Measurements from ENCODE around the gene TSPAN18. TPM values are rescaled to one million over a fixed set of nuclear protein-coding genes. Genes with fewer than 3 reads are reported as not detected.

The TSPAN18 gene
- total and polyA plus RNA-seq, 2 of the 4 experiments (the other 2 are of a cell fraction) = 0.36 to 1.1 TPM

DNA sequence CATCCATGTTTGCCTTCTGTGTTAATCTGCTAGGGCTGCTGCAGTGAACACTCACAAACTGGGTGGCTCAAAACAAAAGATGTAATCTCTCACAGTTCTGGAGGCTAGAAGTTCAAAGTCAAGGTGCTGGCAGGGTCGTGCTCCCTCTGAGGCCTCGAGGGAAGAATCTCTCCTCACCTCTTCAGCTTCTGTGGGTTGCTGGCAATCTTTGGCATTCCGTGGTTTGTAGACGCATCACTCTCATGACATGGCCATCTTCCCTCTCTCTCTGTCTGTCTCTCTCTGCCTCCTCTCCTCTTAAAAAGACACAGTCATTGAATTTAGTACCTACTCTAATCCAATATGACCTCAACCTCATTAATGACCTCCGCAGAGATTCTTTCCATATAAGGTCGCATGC, 78.8 kb downstream of the TSPAN18 start:
- H4K8ac ChIP-seq (ENCODE audit: low read depth in 2 of 2, low read length in 2 of 2) = no peak overlapping the region
- no peak overlapping the region for H3K4me2 ChIP-seq (ENCODE audit: low read depth, low read length)
- CTCF ChIA-PET = no interaction called here
- no peak overlapping the region for H3K4ac ChIP-seq (ENCODE audit: low read depth, low read length)
- no peak overlapping the region for H2AK9ac ChIP-seq (replicated peaks; ENCODE audit: low read depth, low read length, poor library complexity)
- WGBS, 2 experiments (ENCODE audit: extremely low coverage in 2 of 2, insufficient read length in 1 of 2) = 17% methylated on average over 2 of the region's 6 CpGs; no CpG with 5 or more reads in 1 of the 2 experiments
- no peaks in the 10 kb centered on the region for H3K79me1 ChIP-seq (ENCODE audit: low read depth in 1 of 2, low read length in 2 of 2)
- no peaks in the 10 kb centered on the region for H3K36me3 ChIP-seq (ENCODE audit: control insufficient read depth, insufficient read depth, low read length)
- H3K23ac ChIP-seq (ENCODE audit: low read depth, low read length) = no peak overlapping the region
- DNase-seq (peak; percentile 25), ATAC-seq (ENCODE audit: low read depth) (peak; percentile 24; the same call in 1 of the 2 replicates)
- H3K9me3 ChIP-seq (ENCODE audit: control insufficient read depth, insufficient read depth, low read length) = no peaks in the 10 kb centered on the region
- H2AFZ ChIP-seq (replicated peaks; ENCODE audit: low read length, poor library complexity) = no peak overlapping the region
- H3K56ac ChIP-seq (ENCODE audit: extremely low read depth, insufficient read depth, low read length) = no peak overlapping the region
- no peak overlapping the region; the same call in 1 of the 2 replicates for H2AK5ac ChIP-seq (ENCODE audit: low read depth, low read length)
- no peak overlapping the region for H3K27ac ChIP-seq (ENCODE audit: insufficient read depth, low read length)
- H3K4me3 ChIP-seq (ENCODE audit: insufficient read depth, low read depth, low read length) = no peak overlapping the region
- no peaks in the 10 kb centered on the region for H4K20me1 ChIP-seq (ENCODE audit: insufficient read depth, low read length)
- no peaks in the 10 kb centered on the region for H3K9me1 ChIP-seq (ENCODE audit: insufficient read depth, low read length)
- intact Hi-C loops (cut with micrococcal nuclease) (no loop called here), dilution Hi-C loops (cut with HindIII; ENCODE audit: low sequenced_read_pairs, unreplicated experiment) (no loop called here), in situ Hi-C loops (cut with MboI; ENCODE audit: low sequenced_read_pairs) (no loop called here)
- POLR2A ChIA-PET (ENCODE audit: unreplicated experiment) = no interaction called here
- H2BK15ac ChIP-seq (ENCODE audit: low read depth, low read length) = no peak overlapping the region
- no peak overlapping the region for H3K9ac ChIP-seq (ENCODE audit: low read depth, low read length)
- peaks cover 12% of the 10 kb centered on the region; the same call in 1 of the 2 replicates for H3K4me1 ChIP-seq (ENCODE audit: control insufficient read depth, insufficient read depth, low read length)
- no peak overlapping the region for H3K14ac ChIP-seq (replicated peaks; ENCODE audit: low read depth, low read length)
- TF ChIP-seq MXI1 (IDR thresholded peaks at IDR 0.05; ENCODE audit: borderline replicate concordance, low read depth, low read length) (no peak), RCOR1 (IDR thresholded peaks at IDR 0.05; ENCODE audit: insufficient replicate concordance, low read length) (no peak), BHLHE40 (IDR thresholded peaks at IDR 0.05; ENCODE audit: low read depth, low read length) (no peak), RAD21 (IDR thresholded peaks at IDR 0.05; ENCODE audit: low read length) (no peak), RFX5 (IDR thresholded peaks at IDR 0.05; ENCODE audit: low read depth, low read length) (no peak), ELK1 (IDR thresholded peaks at IDR 0.05; ENCODE audit: borderline replicate concordance, low read depth, low read length) (no peak), FOS (IDR thresholded peaks at IDR 0.05; ENCODE audit: low read depth, low read length) (no peak), MAZ (IDR thresholded peaks at IDR 0.05; ENCODE audit: borderline replicate concordance, low read depth, low read length) (no peak), CHD1 (IDR thresholded peaks at IDR 0.05; ENCODE audit: low read depth, low read length) (no peak), SMC3 (IDR thresholded peaks at IDR 0.05; ENCODE audit: low read depth, low read length) (no peak), CEBPB (IDR thresholded peaks at IDR 0.05; ENCODE audit: low read depth, low read length) (no peak)
- TF ChIP-seq, protein P1, sequence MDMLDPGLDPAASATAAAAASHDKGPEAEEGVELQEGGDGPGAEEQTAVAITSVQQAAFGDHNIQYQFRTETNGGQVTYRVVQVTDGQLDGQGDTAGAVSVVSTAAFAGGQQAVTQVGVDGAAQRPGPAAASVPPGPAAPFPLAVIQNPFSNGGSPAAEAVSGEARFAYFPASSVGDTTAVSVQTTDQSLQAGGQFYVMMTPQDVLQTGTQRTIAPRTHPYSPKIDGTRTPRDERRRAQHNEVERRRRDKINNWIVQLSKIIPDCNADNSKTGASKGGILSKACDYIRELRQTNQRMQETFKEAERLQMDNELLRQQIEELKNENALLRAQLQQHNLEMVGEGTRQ (IDR thresholded peaks at IDR 0.05; ENCODE audit: low read depth, low read length) = no peak
- TF ChIP-seq, protein P2, sequence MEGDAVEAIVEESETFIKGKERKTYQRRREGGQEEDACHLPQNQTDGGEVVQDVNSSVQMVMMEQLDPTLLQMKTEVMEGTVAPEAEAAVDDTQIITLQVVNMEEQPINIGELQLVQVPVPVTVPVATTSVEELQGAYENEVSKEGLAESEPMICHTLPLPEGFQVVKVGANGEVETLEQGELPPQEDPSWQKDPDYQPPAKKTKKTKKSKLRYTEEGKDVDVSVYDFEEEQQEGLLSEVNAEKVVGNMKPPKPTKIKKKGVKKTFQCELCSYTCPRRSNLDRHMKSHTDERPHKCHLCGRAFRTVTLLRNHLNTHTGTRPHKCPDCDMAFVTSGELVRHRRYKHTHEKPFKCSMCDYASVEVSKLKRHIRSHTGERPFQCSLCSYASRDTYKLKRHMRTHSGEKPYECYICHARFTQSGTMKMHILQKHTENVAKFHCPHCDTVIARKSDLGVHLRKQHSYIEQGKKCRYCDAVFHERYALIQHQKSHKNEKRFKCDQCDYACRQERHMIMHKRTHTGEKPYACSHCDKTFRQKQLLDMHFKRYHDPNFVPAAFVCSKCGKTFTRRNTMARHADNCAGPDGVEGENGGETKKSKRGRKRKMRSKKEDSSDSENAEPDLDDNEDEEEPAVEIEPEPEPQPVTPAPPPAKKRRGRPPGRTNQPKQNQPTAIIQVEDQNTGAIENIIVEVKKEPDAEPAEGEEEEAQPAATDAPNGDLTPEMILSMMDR (conservative IDR thresholded peaks at IDR 0.05; ENCODE audit: low read depth, low read length) = no peak
- no peak overlapping the region for H4K91ac ChIP-seq (ENCODE audit: insufficient read depth, low read depth, low read length)
- no peak overlapping the region for H2BK120ac ChIP-seq (ENCODE audit: low read depth, low read length)
- BruUV-seq (replicated peaks) = no TSS peak
- no peak overlapping the region for H2BK20ac ChIP-seq (ENCODE audit: low read depth, low read length)
- no peak overlapping the region; the same call in 1 of the 2 replicates for H3K18ac ChIP-seq (ENCODE audit: low read depth, low read length)
- H2BK5ac ChIP-seq (ENCODE audit: low read depth, low read length, poor library complexity, severe bottlenecking) = no peak overlapping the region
- no peak overlapping the region; the same call in 1 of the 2 replicates for H4K5ac ChIP-seq (ENCODE audit: low read depth, low read length)
- H3K27me3 ChIP-seq (ENCODE audit: control insufficient read depth, insufficient read depth, low read length) = peaks cover 41% of the 10 kb centered on the region

All from IMR-90 (cell line).